Endothelial cell of umbilical vein (primary cell): ENCODE measurements around the gene CHL1.

Source experiments
- EZH2 ChIP-seq: IDR thresholded peaks from 2 replicates; pipeline ENCODE4 v1.6.1; 2012; ENCODE audit warnings: borderline replicate concordance, low read depth, mild to moderate bottlenecking, moderate library complexity, low read length, inconsistent platforms; ENCODE audit not compliant: severe bottlenecking
- FOS ChIP-seq: IDR thresholded peaks from 2 replicates; pipeline ENCODE4 v1.6.1; 2011; ENCODE audit warnings: mild to moderate bottlenecking, low read length, moderate library complexity, borderline replicate concordance; ENCODE audit not compliant: insufficient read depth
- GATA2 ChIP-seq: IDR thresholded peaks from 2 replicates; pipeline ENCODE4 v1.7.0; 2011; ENCODE audit warnings: low read depth, mild to moderate bottlenecking, moderate library complexity, mixed read lengths, low read length; ENCODE audit not compliant: insufficient read length, insufficient read depth
- JUN ChIP-seq: IDR thresholded peaks from 2 replicates; pipeline ENCODE4 v1.6.1; 2011; ENCODE audit warnings: borderline replicate concordance, low read depth; ENCODE audit not compliant: insufficient read length, insufficient read depth
- MYC ChIP-seq: IDR thresholded peaks from one replicate; pipeline ENCODE4 v1.6.1; 2011; ENCODE audit warnings: mild to moderate bottlenecking, low read depth, low read length
- POLR2A ChIP-seq: IDR thresholded peaks from 2 replicates; pipeline ENCODE4 v1.6.1; 2012; ENCODE audit warnings: low read depth, mild to moderate bottlenecking, control low read depth, low read length
- POLR2AphosphoS5 ChIP-seq: IDR thresholded peaks from 2 replicates; pipeline ENCODE4 v1.6.1; 2012; ENCODE audit warnings: low read depth, mild to moderate bottlenecking, control low read depth, low read length, moderate library complexity; ENCODE audit not compliant: insufficient read depth
- TF ChIP-seq, protein P1 (sequence below), 2 donors: IDR thresholded peaks; 1 replicate in 1 of 2; 2 replicates in 1 of 2; pipeline ENCODE4 v1.5.1; 2011; ENCODE audit warnings: low read length in 2 of 2, mild to moderate bottlenecking in 2 of 2, moderate library complexity in 2 of 2, control low read depth in 1 of 2, inconsistent platforms in 1 of 2, low read depth in 1 of 2; ENCODE audit not compliant: insufficient read depth in 1 of 2; ENCODE audit errors: extremely low read depth in 1 of 2
- TF ChIP-seq, protein P2 (sequence below): IDR thresholded peaks from 2 replicates; pipeline ENCODE4 v1.6.1; 2011; ENCODE audit not compliant: insufficient read depth, insufficient read length

- TF ChIP-seq EZH2 (no peak), POLR2AphosphoS5 (no peak), POLR2A (no peak), GATA2 (no peak), JUN (no peak), MYC (no peak), FOS (no peak)
- TF ChIP-seq, protein P1, sequence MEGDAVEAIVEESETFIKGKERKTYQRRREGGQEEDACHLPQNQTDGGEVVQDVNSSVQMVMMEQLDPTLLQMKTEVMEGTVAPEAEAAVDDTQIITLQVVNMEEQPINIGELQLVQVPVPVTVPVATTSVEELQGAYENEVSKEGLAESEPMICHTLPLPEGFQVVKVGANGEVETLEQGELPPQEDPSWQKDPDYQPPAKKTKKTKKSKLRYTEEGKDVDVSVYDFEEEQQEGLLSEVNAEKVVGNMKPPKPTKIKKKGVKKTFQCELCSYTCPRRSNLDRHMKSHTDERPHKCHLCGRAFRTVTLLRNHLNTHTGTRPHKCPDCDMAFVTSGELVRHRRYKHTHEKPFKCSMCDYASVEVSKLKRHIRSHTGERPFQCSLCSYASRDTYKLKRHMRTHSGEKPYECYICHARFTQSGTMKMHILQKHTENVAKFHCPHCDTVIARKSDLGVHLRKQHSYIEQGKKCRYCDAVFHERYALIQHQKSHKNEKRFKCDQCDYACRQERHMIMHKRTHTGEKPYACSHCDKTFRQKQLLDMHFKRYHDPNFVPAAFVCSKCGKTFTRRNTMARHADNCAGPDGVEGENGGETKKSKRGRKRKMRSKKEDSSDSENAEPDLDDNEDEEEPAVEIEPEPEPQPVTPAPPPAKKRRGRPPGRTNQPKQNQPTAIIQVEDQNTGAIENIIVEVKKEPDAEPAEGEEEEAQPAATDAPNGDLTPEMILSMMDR (IDR thresholded peaks at IDR 0.05; ENCODE audit: extremely low read depth in 1 of 2, insufficient read depth in 1 of 2, low read depth in 1 of 2, low read length in 2 of 2): no peak
- TF ChIP-seq, protein P2, sequence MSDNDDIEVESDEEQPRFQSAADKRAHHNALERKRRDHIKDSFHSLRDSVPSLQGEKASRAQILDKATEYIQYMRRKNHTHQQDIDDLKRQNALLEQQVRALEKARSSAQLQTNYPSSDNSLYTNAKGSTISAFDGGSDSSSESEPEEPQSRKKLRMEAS: no peak
Measured at GRCh38 chr3:454986-455385, 258.4 kb downstream of the CHL1 start.
